ENCODE measurements around the gene AOAH. TPM values are rescaled to one million over a fixed set of nuclear protein-coding genes. Genes with fewer than 3 reads are reported as not detected.

Gene AOAH
- total and polyA plus RNA-seq, 2 of the 4 experiments (the other 2 are of a cell fraction), result not detected

DNA sequence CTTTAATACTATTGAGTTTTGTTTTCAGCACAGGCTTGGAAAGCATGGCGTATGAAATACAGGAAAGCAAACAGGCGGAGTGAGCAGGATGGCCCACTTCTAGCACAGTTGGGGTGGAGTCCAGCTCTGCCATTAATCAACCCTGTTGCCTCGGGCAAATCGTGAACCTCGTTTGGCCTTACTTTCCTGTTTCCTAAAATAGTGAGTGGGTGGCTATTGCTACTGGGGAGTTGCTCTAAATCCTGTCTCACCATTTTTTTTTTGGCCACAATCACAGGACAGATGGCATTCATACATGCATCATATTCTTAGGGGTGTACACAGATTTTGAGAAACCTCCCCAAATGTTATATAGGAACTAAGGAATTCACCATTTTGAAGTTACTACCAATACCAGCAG, 176.9 kb downstream of the AOAH start:
- CTCF ChIA-PET, result no interaction called here
- H2BK20ac ChIP-seq (ENCODE audit: low read depth, low read length), result no peak overlapping the region
- H2AK5ac ChIP-seq (ENCODE audit: low read depth, low read length), result no peak overlapping the region
- no peak overlapping the region for H3K27ac ChIP-seq (ENCODE audit: insufficient read depth, low read length)
- no peak overlapping the region for H3K18ac ChIP-seq (ENCODE audit: low read depth, low read length)
- DNase-seq, result no peak
- no peak overlapping the region for H2BK5ac ChIP-seq (ENCODE audit: low read depth, low read length, poor library complexity, severe bottlenecking)
- in situ Hi-C loops (cut with MboI; ENCODE audit: low sequenced_read_pairs) (no loop called here), dilution Hi-C loops (cut with HindIII; ENCODE audit: low sequenced_read_pairs, unreplicated experiment) (no loop called here), intact Hi-C loops (cut with micrococcal nuclease) (no loop called here)
- no peak overlapping the region for H3K14ac ChIP-seq (replicated peaks; ENCODE audit: low read depth, low read length)
- no peak overlapping the region for H3K4me3 ChIP-seq (ENCODE audit: insufficient read depth, low read depth, low read length)
- H3K23ac ChIP-seq (ENCODE audit: low read depth, low read length), result no peak overlapping the region
- H2BK120ac ChIP-seq (ENCODE audit: low read depth, low read length), result no peak overlapping the region
- H3K4ac ChIP-seq (ENCODE audit: low read depth, low read length), result no peak overlapping the region
- H3K27me3 ChIP-seq (ENCODE audit: control insufficient read depth, insufficient read depth, low read length), result peaks cover 4% of the 10 kb centered on the region
- no peak overlapping the region for H2BK15ac ChIP-seq (ENCODE audit: low read depth, low read length)
- no peaks in the 10 kb centered on the region for H3K9me3 ChIP-seq (ENCODE audit: control insufficient read depth, insufficient read depth, low read length)
- POLR2A ChIA-PET (ENCODE audit: unreplicated experiment), result no interaction called here
- H3K56ac ChIP-seq (ENCODE audit: extremely low read depth, insufficient read depth, low read length), result no peak overlapping the region
- H3K9ac ChIP-seq (ENCODE audit: low read depth, low read length), result no peak overlapping the region
- no peaks in the 10 kb centered on the region for H3K79me1 ChIP-seq (ENCODE audit: low read depth in 1 of 2, low read length in 2 of 2)
- H4K91ac ChIP-seq (ENCODE audit: insufficient read depth, low read depth, low read length), result no peak overlapping the region
- TF ChIP-seq MAFK (IDR thresholded peaks at IDR 0.05; ENCODE audit: low read depth, low read length) (no peak), CHD1 (IDR thresholded peaks at IDR 0.05; ENCODE audit: low read depth, low read length) (no peak), BHLHE40 (IDR thresholded peaks at IDR 0.05; ENCODE audit: low read depth, low read length) (no peak), RFX5 (IDR thresholded peaks at IDR 0.05; ENCODE audit: low read depth, low read length) (no peak), NFE2L2 (IDR thresholded peaks at IDR 0.05; ENCODE audit: low read depth, low read length) (no peak), MAZ (IDR thresholded peaks at IDR 0.05; ENCODE audit: borderline replicate concordance, low read depth, low read length) (no peak), MXI1 (IDR thresholded peaks at IDR 0.05; ENCODE audit: borderline replicate concordance, low read depth, low read length) (no peak), POLR2A (IDR thresholded peaks at IDR 0.05; ENCODE audit: low read depth, low read length) (no peak), FOS (IDR thresholded peaks at IDR 0.05; ENCODE audit: low read depth, low read length) (no peak), RCOR1 (IDR thresholded peaks at IDR 0.05; ENCODE audit: insufficient replicate concordance, low read length) (no peak)
- TF ChIP-seq, protein P1, sequence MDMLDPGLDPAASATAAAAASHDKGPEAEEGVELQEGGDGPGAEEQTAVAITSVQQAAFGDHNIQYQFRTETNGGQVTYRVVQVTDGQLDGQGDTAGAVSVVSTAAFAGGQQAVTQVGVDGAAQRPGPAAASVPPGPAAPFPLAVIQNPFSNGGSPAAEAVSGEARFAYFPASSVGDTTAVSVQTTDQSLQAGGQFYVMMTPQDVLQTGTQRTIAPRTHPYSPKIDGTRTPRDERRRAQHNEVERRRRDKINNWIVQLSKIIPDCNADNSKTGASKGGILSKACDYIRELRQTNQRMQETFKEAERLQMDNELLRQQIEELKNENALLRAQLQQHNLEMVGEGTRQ (IDR thresholded peaks at IDR 0.05; ENCODE audit: low read depth, low read length), result no peak
- TF ChIP-seq, protein P2, sequence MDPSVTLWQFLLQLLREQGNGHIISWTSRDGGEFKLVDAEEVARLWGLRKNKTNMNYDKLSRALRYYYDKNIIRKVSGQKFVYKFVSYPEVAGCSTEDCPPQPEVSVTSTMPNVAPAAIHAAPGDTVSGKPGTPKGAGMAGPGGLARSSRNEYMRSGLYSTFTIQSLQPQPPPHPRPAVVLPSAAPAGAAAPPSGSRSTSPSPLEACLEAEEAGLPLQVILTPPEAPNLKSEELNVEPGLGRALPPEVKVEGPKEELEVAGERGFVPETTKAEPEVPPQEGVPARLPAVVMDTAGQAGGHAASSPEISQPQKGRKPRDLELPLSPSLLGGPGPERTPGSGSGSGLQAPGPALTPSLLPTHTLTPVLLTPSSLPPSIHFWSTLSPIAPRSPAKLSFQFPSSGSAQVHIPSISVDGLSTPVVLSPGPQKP (IDR thresholded peaks at IDR 0.05; ENCODE audit: borderline replicate concordance, low read depth, low read length), result no peak
- TF ChIP-seq, protein P3, sequence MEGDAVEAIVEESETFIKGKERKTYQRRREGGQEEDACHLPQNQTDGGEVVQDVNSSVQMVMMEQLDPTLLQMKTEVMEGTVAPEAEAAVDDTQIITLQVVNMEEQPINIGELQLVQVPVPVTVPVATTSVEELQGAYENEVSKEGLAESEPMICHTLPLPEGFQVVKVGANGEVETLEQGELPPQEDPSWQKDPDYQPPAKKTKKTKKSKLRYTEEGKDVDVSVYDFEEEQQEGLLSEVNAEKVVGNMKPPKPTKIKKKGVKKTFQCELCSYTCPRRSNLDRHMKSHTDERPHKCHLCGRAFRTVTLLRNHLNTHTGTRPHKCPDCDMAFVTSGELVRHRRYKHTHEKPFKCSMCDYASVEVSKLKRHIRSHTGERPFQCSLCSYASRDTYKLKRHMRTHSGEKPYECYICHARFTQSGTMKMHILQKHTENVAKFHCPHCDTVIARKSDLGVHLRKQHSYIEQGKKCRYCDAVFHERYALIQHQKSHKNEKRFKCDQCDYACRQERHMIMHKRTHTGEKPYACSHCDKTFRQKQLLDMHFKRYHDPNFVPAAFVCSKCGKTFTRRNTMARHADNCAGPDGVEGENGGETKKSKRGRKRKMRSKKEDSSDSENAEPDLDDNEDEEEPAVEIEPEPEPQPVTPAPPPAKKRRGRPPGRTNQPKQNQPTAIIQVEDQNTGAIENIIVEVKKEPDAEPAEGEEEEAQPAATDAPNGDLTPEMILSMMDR (conservative IDR thresholded peaks at IDR 0.05; ENCODE audit: low read depth, low read length), result no peak
- H3K9me1 ChIP-seq (ENCODE audit: insufficient read depth, low read length), result no peaks in the 10 kb centered on the region
- H2AFZ ChIP-seq (replicated peaks; ENCODE audit: low read length, poor library complexity), result no peak overlapping the region
- H3K4me2 ChIP-seq (ENCODE audit: low read depth, low read length), result no peak overlapping the region
- H2AK9ac ChIP-seq (replicated peaks; ENCODE audit: low read depth, low read length, poor library complexity), result no peak overlapping the region
- no peak for ATAC-seq (ENCODE audit: low read depth)
- BruUV-seq (replicated peaks), result no TSS peak
- no peaks in the 10 kb centered on the region for H3K36me3 ChIP-seq (ENCODE audit: control insufficient read depth, insufficient read depth, low read length)
- no peak overlapping the region for H4K5ac ChIP-seq (ENCODE audit: low read depth, low read length)
- H3K4me1 ChIP-seq (ENCODE audit: control insufficient read depth, insufficient read depth, low read length), result no peaks in the 10 kb centered on the region
- no peak overlapping the region for H4K8ac ChIP-seq (ENCODE audit: low read depth in 2 of 2, low read length in 2 of 2)
- no CpG with 5 or more reads among the region's 5 CpGs for WGBS, 2 experiments (ENCODE audit: extremely low coverage in 2 of 2, insufficient read length in 1 of 2)
- H4K20me1 ChIP-seq (ENCODE audit: insufficient read depth, low read length), result no peaks in the 10 kb centered on the region

All from IMR-90 (cell line).